Glutamatergic neuron (in vitro differentiated cells): ENCODE results near the gene INMT. TPM values are rescaled to one million over a fixed set of nuclear protein-coding genes. Genes with fewer than 3 reads are reported as not detected.
"Not testable (repeated sequence)": the region's sequence is repeated elsewhere in the genome, so short reads cannot be mapped to it uniquely, and the experiment has no call there.

Experiments
- DNase-seq: peaks from one replicate; pipeline ENCODE4 v3.0.0; 2022
- H3K27ac Mint-ChIP-seq: one replicate; pipeline ENCODE4 v1.8.0; 2020; ENCODE audit warnings: mild to moderate bottlenecking, mixed read lengths, inconsistent platforms; ENCODE audit not compliant: unreplicated experiment
- H3K27me3 Mint-ChIP-seq: one replicate; pipeline ENCODE4 v1.8.0; 2020; ENCODE audit warnings: mild to moderate bottlenecking, moderate library complexity, mixed read lengths, inconsistent platforms; ENCODE audit not compliant: unreplicated experiment
- H3K36me3 Mint-ChIP-seq: one replicate; pipeline ENCODE4 v1.8.0; 2020; ENCODE audit warnings: mild to moderate bottlenecking, mixed read lengths, inconsistent platforms; ENCODE audit not compliant: unreplicated experiment
- H3K4me1 Mint-ChIP-seq: one replicate; pipeline ENCODE4 v1.8.0; 2020; ENCODE audit warnings: mild to moderate bottlenecking, low read depth, mixed read lengths, inconsistent platforms; ENCODE audit not compliant: unreplicated experiment
- H3K4me3 Mint-ChIP-seq: one replicate; pipeline ENCODE4 v1.8.0; 2020; ENCODE audit warnings: mild to moderate bottlenecking, mixed read lengths, inconsistent platforms; ENCODE audit not compliant: unreplicated experiment
- H3K9me3 Mint-ChIP-seq: one replicate; pipeline ENCODE4 v1.8.0; 2020; ENCODE audit warnings: mild to moderate bottlenecking, moderate library complexity, mixed read lengths, inconsistent platforms; ENCODE audit not compliant: unreplicated experiment
- CTCF ChIP-seq: fragments of 200-600 bp; sonication (generic); IDR thresholded peaks from one replicate; pipeline ENCODE4 v1.5.0; 2021; ENCODE audit not compliant: partially characterized antibody, unreplicated experiment
- total RNA-seq: library from RNA; stranded (reverse); fragmentation: NEBNext Ultra II Directional; extraction: Animal tissue kit (Norgen Biotek cat#: 25700); gene quantifications from one replicate; pipeline ENCODE4 v1.2.1, GENCODE V29; 2021; ENCODE audit not compliant: unreplicated experiment

The INMT gene
- total RNA-seq, 1 donor from 2014 or later: 1.7 TPM

GRCh38 chr7:30709549-30709948, 42.4 kb upstream of the INMT start:
- Mint-ChIP-seq H3K36me3 (no peaks in the 10 kb centered on the region), H3K4me3 (no peak overlapping the region), H3K4me1 (peaks cover 13% of the 10 kb centered on the region), H3K27ac (no peak overlapping the region), H3K27me3 (peaks cover 4% of the 10 kb centered on the region), H3K9me3 (peaks cover 2% of the 10 kb centered on the region)
- no peak for TF ChIP-seq CTCF
- DNase-seq: peak; percentile 57

- TF ChIP-seq CTCF: no peak
- Mint-ChIP-seq H3K4me3 (no peak overlapping the region), H3K27ac (no peak overlapping the region), H3K4me1 (peaks cover 13% of the 10 kb centered on the region), H3K27me3 (peaks cover 4% of the 10 kb centered on the region), H3K36me3 (peaks cover 9% of the 10 kb centered on the region), H3K9me3 (peaks cover 5% of the 10 kb centered on the region)
- no peak for DNase-seq
Measured at GRCh38 chr7:30710669-30711068, 41.3 kb upstream of the INMT start.

GRCh38 chr7:30713392-30713791, 38.5 kb upstream of the INMT start:
- no peaks in the 10 kb centered on the region for H3K27me3 Mint-ChIP-seq
- H3K27ac Mint-ChIP-seq: no peak overlapping the region
- H3K9me3 Mint-ChIP-seq: peaks cover 12% of the 10 kb centered on the region
- no peak overlapping the region for H3K4me3 Mint-ChIP-seq
- H3K4me1 Mint-ChIP-seq: no peaks in the 10 kb centered on the region
- no peak for TF ChIP-seq CTCF
- H3K36me3 Mint-ChIP-seq: peaks cover 23% of the 10 kb centered on the region
- DNase-seq: no peak

- Mint-ChIP-seq H3K27me3 (no peaks in the 10 kb centered on the region), H3K9me3 (peaks cover 18% of the 10 kb centered on the region), H3K27ac (no peak overlapping the region), H3K36me3 (peaks cover 31% of the 10 kb centered on the region), H3K4me3 (no peak overlapping the region), H3K4me1 (no peaks in the 10 kb centered on the region)
- no peak for TF ChIP-seq CTCF
- DNase-seq: no peak
Measured at GRCh38 chr7:30714129-30714528, 37.8 kb upstream of the INMT start.

- no peak overlapping the region for H3K4me3 Mint-ChIP-seq
- TF ChIP-seq CTCF: no peak
- DNase-seq: no peak
Measured at GRCh38 chr7:30717181-30717580, 34.8 kb upstream of the INMT start.

GRCh38 chr7:30719434-30719833, 32.5 kb upstream of the INMT start:
- DNase-seq, H3K27ac Mint-ChIP-seq, H3K27me3 Mint-ChIP-seq, H3K4me1 Mint-ChIP-seq, H3K4me3 Mint-ChIP-seq: not testable (repeated sequence)
- Mint-ChIP-seq H3K36me3 (peaks cover 55% of the 10 kb centered on the region), H3K9me3 (peaks cover 23% of the 10 kb centered on the region)

More at GRCh38 chr7:30717181-30717580, 34.8 kb upstream of the INMT start:
- no peak overlapping the region for H3K27ac Mint-ChIP-seq
- H3K27me3 Mint-ChIP-seq: peaks cover 2% of the 10 kb centered on the region
- H3K4me1 Mint-ChIP-seq: peaks cover 2% of the 10 kb centered on the region
- peaks cover 23% of the 10 kb centered on the region for H3K9me3 Mint-ChIP-seq
- H3K36me3 Mint-ChIP-seq: peaks cover 55% of the 10 kb centered on the region
